ENCODE results near the gene CLDN12. TPM values are rescaled to one million over a fixed set of nuclear protein-coding genes. Genes with fewer than 3 reads are reported as not detected.

Gene CLDN12
- total and polyA plus RNA-seq, 12 donors: 12.6 to 47.6 (median 37.4) TPM

Other genes with a start within 250 kb of the CLDN12 start
- gene STEAP1, start 249.0 kb upstream of the CLDN12 start, total RNA-seq: 1 to 10 TPM in 4 of 10 donors, under 1 TPM in 4, not detected in 2; 0.31 to 3.7 (median 0.99) TPM
- gene STEAP1, start 249.0 kb upstream of the CLDN12 start, polyA plus RNA-seq: under 1 TPM; 0.29 to 0.80 TPM
- 10 to 100 TPM in 3 of 10 donors, 1 to 10 TPM in 7; 2.7 to 12.8 (median 7.9) TPM for gene STEAP2, start 191.7 kb upstream of the CLDN12 start, total RNA-seq
- gene STEAP2, start 191.7 kb upstream of the CLDN12 start, polyA plus RNA-seq: 1 to 10 TPM; 1.4 to 5.0 TPM
- gene CFAP69, start 158.3 kb upstream of the CLDN12 start, total RNA-seq: 1 to 10 TPM; 1.0 to 4.1 (median 2.8) TPM
- 1 to 10 TPM in 1 of 2 donors, under 1 TPM in 1; 0.68 to 4.2 TPM for gene CFAP69, start 158.3 kb upstream of the CLDN12 start, polyA plus RNA-seq
- gene FAM237B, start 82.2 kb upstream of the CLDN12 start, total RNA-seq: not detected
- not detected for gene FAM237B, start 82.2 kb upstream of the CLDN12 start, polyA plus RNA-seq
- 10 to 100 TPM; 20.2 to 27.6 (median 23.7) TPM for gene GTPBP10, start 56.7 kb upstream of the CLDN12 start, total RNA-seq
- gene GTPBP10, start 56.7 kb upstream of the CLDN12 start, polyA plus RNA-seq: 10 to 100 TPM; 15.5 to 20.3 TPM
- not detected for gene PTTG1IP2, start 66.2 kb downstream of the CLDN12 start, total RNA-seq
- gene PTTG1IP2, start 66.2 kb downstream of the CLDN12 start, polyA plus RNA-seq: not detected
- 10 to 100 TPM; 12.7 to 36.5 (median 25.5) TPM for gene CDK14, start 192.9 kb downstream of the CLDN12 start, total RNA-seq
- 1 to 10 TPM; 3.9 to 7.7 TPM for gene CDK14, start 192.9 kb downstream of the CLDN12 start, polyA plus RNA-seq